SU-DHL-6 (cell line): ENCODE measurements around the gene DMBX1.

Source experiments
- CTCF ChIP-seq: fragments of 200-600 bp; sonication (generic); IDR thresholded peaks from one replicate; pipeline ENCODE4 v1.5.1; 2017; ENCODE audit warnings: antibody characterized with exemption, mild to moderate bottlenecking, low read length, moderate library complexity; ENCODE audit not compliant: insufficient read depth, poor library complexity, severe bottlenecking
- EZH2phosphoT487 ChIP-seq: fragments of 200-600 bp; sonication (generic), shearing (Covaris generic); conservative IDR thresholded peaks from 2 replicates; pipeline ENCODE4 v1.6.1; 2018; ENCODE audit warnings: mild to moderate bottlenecking, antibody characterized with exemption, low read length, moderate library complexity, mixed read lengths

- TF ChIP-seq CTCF (no peak), EZH2phosphoT487 (no peak)
These were observed 13.8 kb downstream of the DMBX1 start for GRCh38 chr1:46503421-46503820.
